Measurements from ENCODE around the gene RSRC1.

DNA sequence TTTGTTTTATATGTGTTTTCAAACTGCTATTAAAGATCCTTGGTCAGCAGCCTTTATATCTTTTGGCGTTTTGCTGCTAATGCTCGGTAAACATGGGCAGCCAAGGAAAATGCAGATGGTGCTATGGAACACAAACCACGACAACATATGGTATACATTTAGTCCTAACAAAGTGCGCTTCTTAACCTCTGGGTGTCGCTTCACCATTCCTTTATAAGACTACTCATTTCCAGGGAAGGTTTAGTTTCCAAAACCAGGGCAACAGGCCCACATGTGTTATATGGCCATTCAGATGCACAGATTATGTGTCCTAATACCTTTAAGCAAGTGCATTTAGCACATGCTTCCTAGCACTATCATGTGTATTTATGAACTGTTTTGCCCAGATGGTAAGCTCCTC is 18.4 kb upstream of the RSRC1 start:
- TF ChIP-seq, protein P1, sequence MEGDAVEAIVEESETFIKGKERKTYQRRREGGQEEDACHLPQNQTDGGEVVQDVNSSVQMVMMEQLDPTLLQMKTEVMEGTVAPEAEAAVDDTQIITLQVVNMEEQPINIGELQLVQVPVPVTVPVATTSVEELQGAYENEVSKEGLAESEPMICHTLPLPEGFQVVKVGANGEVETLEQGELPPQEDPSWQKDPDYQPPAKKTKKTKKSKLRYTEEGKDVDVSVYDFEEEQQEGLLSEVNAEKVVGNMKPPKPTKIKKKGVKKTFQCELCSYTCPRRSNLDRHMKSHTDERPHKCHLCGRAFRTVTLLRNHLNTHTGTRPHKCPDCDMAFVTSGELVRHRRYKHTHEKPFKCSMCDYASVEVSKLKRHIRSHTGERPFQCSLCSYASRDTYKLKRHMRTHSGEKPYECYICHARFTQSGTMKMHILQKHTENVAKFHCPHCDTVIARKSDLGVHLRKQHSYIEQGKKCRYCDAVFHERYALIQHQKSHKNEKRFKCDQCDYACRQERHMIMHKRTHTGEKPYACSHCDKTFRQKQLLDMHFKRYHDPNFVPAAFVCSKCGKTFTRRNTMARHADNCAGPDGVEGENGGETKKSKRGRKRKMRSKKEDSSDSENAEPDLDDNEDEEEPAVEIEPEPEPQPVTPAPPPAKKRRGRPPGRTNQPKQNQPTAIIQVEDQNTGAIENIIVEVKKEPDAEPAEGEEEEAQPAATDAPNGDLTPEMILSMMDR (IDR thresholded peaks at IDR 0.05 in 4 of 5, conservative IDR thresholded peaks at IDR 0.05 in 1 of 5) = peak in 1 of 5 experiments; percentile 22
- TF ChIP-seq POLR2A (IDR thresholded peaks at IDR 0.05) = no peak

All from gastrocnemius medialis (tissue), 4 donors.